Uterus (tissue), 4 donors: ENCODE data around the gene FAM3C. TPM values are rescaled to one million over a fixed set of nuclear protein-coding genes. Genes with fewer than 3 reads are reported as not detected.

Source experiments
- DNase-seq, 2 donors: peaks; one replicate each; pipeline ENCODE4 v3.0.0-alpha.2; 2019 to 2020
- H3K27ac ChIP-seq, 2 donors: fragments of 200-600 bp; sonication (generic); 1 replicate in 1 of 2; 2 replicates in 1 of 2; pipeline ENCODE4 v1.5.1; 2016 to 2018
- H3K27me3 ChIP-seq, 2 donors: fragments of 200-600 bp; sonication (generic); one replicate each; pipeline ENCODE4 v1.5.1; 2018 to 2019; ENCODE audit warnings: control low read depth in 1 of 2
- H3K36me3 ChIP-seq, 2 donors: fragments of 200-600 bp; sonication (generic); one replicate each; pipeline ENCODE4 v1.5.1; 2019; ENCODE audit warnings: control low read depth in 1 of 2
- H3K4me1 ChIP-seq, 2 donors: fragments of 200-600 bp; sonication (generic); one replicate each; pipeline ENCODE4 v1.5.1; 2018 to 2019; ENCODE audit warnings: control low read depth in 1 of 2
- H3K4me3 ChIP-seq, 2 donors: fragments of 200-600 bp; sonication (generic); 1 replicate in 1 of 2; 2 replicates in 1 of 2; pipeline ENCODE4 v1.5.1; 2018 to 2019; ENCODE audit warnings: mild to moderate bottlenecking in 1 of 2
- H3K9me3 ChIP-seq, 2 donors: fragments of 200-600 bp; sonication (generic); one replicate each; pipeline ENCODE4 v1.5.1; 2019; ENCODE audit warnings: control low read depth in 1 of 2
- POLR2A ChIP-seq, 2 donors: fragments of 450-650 bp; IDR thresholded peaks; one replicate each; pipeline ENCODE4 v1.6.1; 2016; ENCODE audit warnings: antibody characterized with exemption in 2 of 2, mild to moderate bottlenecking in 1 of 2, moderate library complexity in 1 of 2
- intact Hi-C: fragments of 100-400 bp; cut with DNase I; formaldehyde crosslinking; loops from one replicate; pipeline ENCODE4 v1.15.1; 2023; ENCODE audit warnings: low total_unique reads
- total RNA-seq, 4 donors: library from RNA; depleted of rRNA in 3 of 4; stranded (reverse); fragments of >200 nt in 3 of 4; gene quantifications; one replicate each; pipeline versions ENCODE4 v1.1.0 to v1.2.4, GENCODE V29; 2014 to 2023
- TF ChIP-seq, protein P1 (sequence below), 4 experiments: fragments of 200-600 bp in 2 of 4; fragments of 450-650 bp in 2 of 4; sonication (generic) in 2 of 4; IDR thresholded peaks; one replicate each; pipeline ENCODE4 v1.5.1; 2016 to 2019; ENCODE audit warnings: antibody characterized with exemption in 4 of 4, mild to moderate bottlenecking in 2 of 4, moderate library complexity in 1 of 4
- donor health status: DM: yes; HTN: yes; CAD: no.

Gene FAM3C
- total RNA-seq, 4 donors from 2014 or later = 36.1 to 104 (median 65.8) TPM

DNA sequence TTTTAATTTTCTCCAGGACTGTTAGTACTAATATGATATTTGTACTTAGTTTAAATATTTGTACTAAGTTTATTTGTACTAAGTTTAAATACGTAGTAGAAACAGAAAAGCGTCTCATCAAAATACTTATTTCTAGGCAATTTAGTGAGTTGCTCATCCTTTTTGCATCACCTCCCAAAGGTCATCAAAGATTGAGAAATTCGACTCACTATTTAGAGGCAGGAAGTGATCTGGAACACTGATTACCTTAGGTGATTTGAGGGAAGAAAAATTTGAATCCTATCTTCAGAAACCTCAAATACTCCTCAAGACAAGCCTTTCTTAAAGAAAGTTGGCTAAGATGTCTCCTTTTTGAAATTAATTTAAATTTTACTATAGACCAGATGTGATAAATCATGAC is 52.8 kb downstream of the FAM3C start:
- no peak for DNase-seq

DNA sequence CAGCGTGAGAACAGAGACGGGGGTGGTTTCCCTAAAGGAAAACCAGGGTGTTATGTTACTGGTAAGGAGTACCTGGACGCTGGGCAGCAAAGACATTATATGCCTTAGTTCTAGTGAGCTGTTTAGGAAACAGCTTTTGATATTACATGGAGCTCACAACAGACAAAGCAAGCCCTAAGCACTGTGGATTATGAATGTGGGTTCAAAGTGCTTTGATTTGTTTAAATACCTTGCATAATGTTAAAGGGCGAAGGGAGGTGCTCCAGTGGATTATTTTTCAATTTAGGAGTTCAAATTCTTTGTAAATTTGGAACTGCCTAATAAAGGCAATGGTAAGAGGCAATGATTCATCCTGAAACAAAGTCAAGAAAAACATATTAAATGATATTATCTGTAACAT is 53.5 kb downstream of the FAM3C start:
- H3K36me3 ChIP-seq = no peaks in the 10 kb centered on the region
- no peak for DNase-seq
- intact Hi-C loops = loop anchor here (10.0 kb wide), 1 partner anchor 908 kb away; no protein-coding TSS in a partner anchor
- no peak for TF ChIP-seq POLR2A (IDR thresholded peaks at IDR 0.05)
- TF ChIP-seq, protein P1, sequence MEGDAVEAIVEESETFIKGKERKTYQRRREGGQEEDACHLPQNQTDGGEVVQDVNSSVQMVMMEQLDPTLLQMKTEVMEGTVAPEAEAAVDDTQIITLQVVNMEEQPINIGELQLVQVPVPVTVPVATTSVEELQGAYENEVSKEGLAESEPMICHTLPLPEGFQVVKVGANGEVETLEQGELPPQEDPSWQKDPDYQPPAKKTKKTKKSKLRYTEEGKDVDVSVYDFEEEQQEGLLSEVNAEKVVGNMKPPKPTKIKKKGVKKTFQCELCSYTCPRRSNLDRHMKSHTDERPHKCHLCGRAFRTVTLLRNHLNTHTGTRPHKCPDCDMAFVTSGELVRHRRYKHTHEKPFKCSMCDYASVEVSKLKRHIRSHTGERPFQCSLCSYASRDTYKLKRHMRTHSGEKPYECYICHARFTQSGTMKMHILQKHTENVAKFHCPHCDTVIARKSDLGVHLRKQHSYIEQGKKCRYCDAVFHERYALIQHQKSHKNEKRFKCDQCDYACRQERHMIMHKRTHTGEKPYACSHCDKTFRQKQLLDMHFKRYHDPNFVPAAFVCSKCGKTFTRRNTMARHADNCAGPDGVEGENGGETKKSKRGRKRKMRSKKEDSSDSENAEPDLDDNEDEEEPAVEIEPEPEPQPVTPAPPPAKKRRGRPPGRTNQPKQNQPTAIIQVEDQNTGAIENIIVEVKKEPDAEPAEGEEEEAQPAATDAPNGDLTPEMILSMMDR (IDR thresholded peaks at IDR 0.05) = no peak
- H3K9me3 ChIP-seq = no peaks in the 10 kb centered on the region
- H3K4me3 ChIP-seq = no peak overlapping the region
- H3K4me1 ChIP-seq = no peaks in the 10 kb centered on the region
- H3K27me3 ChIP-seq = no peaks in the 10 kb centered on the region
- no peak overlapping the region for H3K27ac ChIP-seq

More for the DNA sequence above, 52.8 kb downstream of the FAM3C start:
- Histone ChIP-seq H3K4me1 (no peaks in the 10 kb centered on the region), H3K4me3 (no peak overlapping the region), H3K36me3 (no peaks in the 10 kb centered on the region), H3K9me3 (no peaks in the 10 kb centered on the region), H3K27me3 (no peaks in the 10 kb centered on the region), H3K27ac (no peak overlapping the region)
- no peak for TF ChIP-seq POLR2A (IDR thresholded peaks at IDR 0.05)
- TF ChIP-seq, protein P1 (IDR thresholded peaks at IDR 0.05) = no peak
- intact Hi-C loops = loop anchor here (10.0 kb wide), 1 partner anchor 909 kb away; no protein-coding TSS in a partner anchor

DNA sequence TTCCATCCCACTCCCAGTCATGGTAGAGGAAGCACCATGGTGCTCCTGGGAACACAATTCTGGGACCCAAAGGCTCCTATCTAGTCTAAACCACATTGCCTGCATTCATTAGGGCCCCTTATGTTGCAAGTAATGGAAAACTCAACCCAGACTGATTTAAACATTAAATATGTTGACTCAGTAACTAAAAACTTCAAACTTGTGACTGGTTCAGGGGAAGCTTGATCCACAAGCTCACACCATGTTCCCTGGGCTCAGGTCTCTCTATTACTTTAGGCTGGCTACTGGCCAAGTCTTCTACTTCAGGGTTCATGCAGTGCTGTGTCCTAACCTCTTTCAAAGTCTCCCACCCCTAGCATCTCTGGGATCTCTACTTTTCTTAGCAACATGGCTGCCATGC is 54.2 kb downstream of the FAM3C start:
- no peak overlapping the region for H3K4me3 ChIP-seq
- no peak overlapping the region for H3K27ac ChIP-seq
- no peaks in the 10 kb centered on the region for H3K27me3 ChIP-seq
- TF ChIP-seq, protein P1 (IDR thresholded peaks at IDR 0.05) = no peak
- no peak for TF ChIP-seq POLR2A (IDR thresholded peaks at IDR 0.05)
- no peaks in the 10 kb centered on the region for H3K9me3 ChIP-seq
- H3K36me3 ChIP-seq = no peaks in the 10 kb centered on the region
- no peak for DNase-seq
- intact Hi-C loops = loop anchor here (10.0 kb wide), 1 partner anchor 907 kb away; no protein-coding TSS in a partner anchor
- H3K4me1 ChIP-seq = no peaks in the 10 kb centered on the region

DNA sequence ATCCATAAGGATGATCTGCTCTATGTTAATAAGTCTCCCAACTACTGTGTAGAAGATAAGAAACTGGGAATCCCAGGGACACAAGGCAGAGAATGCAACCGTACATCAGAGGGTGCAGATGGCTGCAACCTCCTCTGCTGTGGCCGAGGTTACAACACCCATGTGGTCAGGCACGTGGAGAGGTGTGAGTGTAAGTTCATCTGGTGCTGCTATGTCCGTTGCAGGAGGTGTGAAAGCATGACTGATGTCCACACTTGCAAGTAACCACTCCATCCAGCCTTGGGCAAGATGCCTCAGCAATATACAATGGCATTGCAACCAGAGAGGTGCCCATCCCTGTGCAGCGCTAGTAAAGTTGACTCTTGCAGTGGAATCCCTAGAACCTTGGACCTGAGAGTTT is 57.0 kb downstream of the FAM3C start:
- intact Hi-C loops = no loop called here
- TF ChIP-seq, protein P1 (IDR thresholded peaks at IDR 0.05) = no peak
- no peak for TF ChIP-seq POLR2A (IDR thresholded peaks at IDR 0.05)
- no peak overlapping the region for H3K4me3 ChIP-seq
- no peak overlapping the region for H3K27ac ChIP-seq
- DNase-seq = no peak
- H3K27me3 ChIP-seq = peaks cover 0 to 9% of the 10 kb centered on the region in 2 donors
- H3K4me1 ChIP-seq = no peaks in the 10 kb centered on the region
- H3K36me3 ChIP-seq = no peaks in the 10 kb centered on the region
- H3K9me3 ChIP-seq = no peaks in the 10 kb centered on the region

DNA sequence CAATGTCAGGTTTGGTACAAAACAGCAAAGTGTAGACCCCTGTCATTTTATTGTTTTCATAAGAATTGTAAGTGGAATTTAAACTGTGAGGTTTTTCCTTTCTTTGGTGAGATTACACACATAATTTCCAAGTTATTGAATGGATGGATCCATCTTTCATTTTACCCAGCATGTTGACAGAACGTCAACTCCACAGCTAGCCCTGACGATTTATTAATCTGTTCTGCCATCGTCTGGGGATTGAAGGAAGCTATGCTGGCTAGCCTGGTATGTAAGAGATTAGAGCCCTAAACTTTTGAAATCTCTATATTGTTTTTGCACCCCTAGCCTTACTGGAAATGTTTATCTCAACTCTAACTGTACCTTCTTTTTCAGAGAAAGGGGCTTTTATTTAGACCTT is 58.7 kb downstream of the FAM3C start:
- H3K9me3 ChIP-seq = no peaks in the 10 kb centered on the region

More for the DNA sequence above, 58.7 kb downstream of the FAM3C start:
- TF ChIP-seq, protein P1 (IDR thresholded peaks at IDR 0.05) = no peak
- TF ChIP-seq POLR2A (IDR thresholded peaks at IDR 0.05) = no peak
- H3K36me3 ChIP-seq = no peaks in the 10 kb centered on the region
- no peak overlapping the region for H3K4me3 ChIP-seq
- intact Hi-C loops = no loop called here
- no peak for DNase-seq
- peaks cover 0 to 26% of the 10 kb centered on the region in 2 donors for H3K27me3 ChIP-seq
- H3K4me1 ChIP-seq = no peaks in the 10 kb centered on the region
- H3K27ac ChIP-seq = no peak overlapping the region
